Adipose tissue (tissue), 3 donors: ENCODE measurements around the gene SLC5A6. TPM values are rescaled to one million over a fixed set of nuclear protein-coding genes. Genes with fewer than 3 reads are reported as not detected.

Experiments used
- H3K27ac ChIP-seq: one replicate; pipeline ENCODE4 v1.5.1; 2013; ENCODE audit warnings: low read depth, low read length
- WGBS, 3 donors: extraction: QIAGEN DNeasy Blood & Tissue Kit; methylation state at CpG; one replicate each; pipeline ENCODE4 v1.1.7; 2013; 5-methylcytosine and 5-hydroxymethylcytosine counted together
- polyA plus RNA-seq, 3 donors: library from polyadenylated mRNA; stranded (reverse); fragments of 200-250 nt; gene quantifications; one replicate each; pipeline ENCODE4 v1.2.3, GENCODE V29; 2013
- donor health status: healthy with polysubstance abuse.
- donor health status: Bipolar disorder and iron deficiency.
- donor health status: healthy.

The SLC5A6 gene
- polyA plus RNA-seq, 3 donors = 23.4 to 287 (median 33.4) TPM

DNA sequence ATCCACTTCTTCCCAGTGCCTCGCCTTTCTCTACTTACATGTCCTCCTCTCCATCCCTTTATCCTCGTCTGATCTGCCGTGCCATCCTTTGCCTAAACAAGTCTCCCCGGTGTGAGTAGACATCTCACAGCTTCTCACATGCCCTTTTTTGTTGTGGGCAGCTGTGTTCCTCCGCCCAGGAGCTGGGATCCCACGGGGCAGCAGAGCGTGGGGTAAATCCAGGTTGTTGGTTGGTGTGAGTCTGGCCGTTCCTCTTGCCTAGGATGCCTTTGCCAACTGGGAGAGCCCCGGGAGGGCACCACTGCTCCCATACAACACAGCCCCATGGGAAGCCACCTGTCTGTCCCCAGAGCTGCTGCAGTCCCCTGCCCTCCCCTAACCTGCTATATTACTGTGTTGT, 28.3 kb upstream of the SLC5A6 start:
- WGBS, 3 donors = 92 to 93% (median 93%) methylated on average over 9 of the region's 9 CpGs
- H3K27ac ChIP-seq = no peak overlapping the region

GRCh38 chr2:27238976-27239375, 26.9 kb upstream of the SLC5A6 start:
- WGBS, 3 donors = 88 to 99% (median 95%) methylated on average over 8 of the region's 8 CpGs
- no peak overlapping the region for H3K27ac ChIP-seq

DNA sequence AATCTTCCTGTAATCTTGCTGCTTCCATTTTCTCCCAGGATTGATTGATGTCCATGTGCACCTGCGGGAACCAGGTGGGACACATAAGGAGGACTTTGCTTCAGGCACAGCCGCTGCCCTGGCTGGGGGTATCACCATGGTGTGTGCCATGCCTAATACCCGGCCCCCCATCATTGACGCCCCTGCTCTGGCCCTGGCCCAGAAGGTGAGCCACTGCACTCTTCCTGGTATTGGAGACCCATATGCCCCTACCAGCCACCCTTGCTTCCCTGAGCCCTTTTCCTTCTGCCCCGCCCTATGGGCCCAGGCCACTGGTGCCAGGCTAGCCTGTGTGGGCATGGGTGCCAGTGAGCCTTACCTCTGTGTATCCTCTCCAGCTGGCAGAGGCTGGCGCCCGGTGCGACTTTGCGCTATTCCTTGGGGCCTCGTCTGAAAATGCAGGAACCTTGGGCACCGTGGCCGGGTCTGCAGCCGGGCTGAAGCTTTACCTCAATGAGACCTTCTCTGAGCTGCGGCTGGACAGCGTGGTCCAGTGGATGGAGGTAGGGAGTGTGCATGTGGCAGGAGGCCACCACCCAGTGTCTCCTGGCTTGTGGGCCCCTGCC, 25.4 kb upstream of the SLC5A6 start:
- H3K27ac ChIP-seq = no peak overlapping the region
- WGBS, 3 donors = 94 to 96% (median 95%) methylated on average over 15 of the region's 15 CpGs

- WGBS, 3 donors = 89 to 95% (median 91%) methylated on average over 3 of the region's 3 CpGs
- H3K27ac ChIP-seq = no peak overlapping the region
Observed at GRCh38 chr2:27236626-27237025, 24.6 kb upstream of the SLC5A6 start.

GRCh38 chr2:27236136-27236535, 24.1 kb upstream of the SLC5A6 start:
- H3K27ac ChIP-seq = no peak overlapping the region
- 92 to 96% (median 94%) methylated on average over 12 of the region's 12 CpGs for WGBS, 3 donors

GRCh38 chr2:27233341-27233740, 21.3 kb upstream of the SLC5A6 start:
- 95 to 97% (median 95%) methylated on average over 14 of the region's 14 CpGs for WGBS, 3 donors
- no peak overlapping the region for H3K27ac ChIP-seq

DNA sequence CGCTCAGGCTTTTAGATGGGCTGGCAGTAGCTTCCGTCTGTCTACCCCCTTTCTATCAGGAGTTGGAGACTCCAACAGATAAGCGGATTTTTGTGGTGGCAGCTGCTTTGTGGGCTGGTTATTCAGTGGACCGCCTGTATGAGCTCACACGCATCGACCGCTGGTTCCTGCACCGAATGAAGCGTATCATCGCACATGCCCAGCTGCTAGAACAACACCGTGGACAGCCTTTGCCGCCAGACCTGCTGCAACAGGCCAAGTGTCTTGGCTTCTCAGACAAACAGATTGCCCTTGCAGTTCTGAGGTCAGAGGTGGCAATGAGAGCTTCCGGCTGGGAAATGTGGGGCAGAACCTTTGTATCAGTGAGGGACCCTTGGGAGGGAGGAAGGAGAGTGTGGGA, 19.9 kb upstream of the SLC5A6 start:
- H3K27ac ChIP-seq = no peak overlapping the region
- WGBS, 3 donors = 95 to 96% (median 95%) methylated on average over 13 of the region's 13 CpGs

DNA sequence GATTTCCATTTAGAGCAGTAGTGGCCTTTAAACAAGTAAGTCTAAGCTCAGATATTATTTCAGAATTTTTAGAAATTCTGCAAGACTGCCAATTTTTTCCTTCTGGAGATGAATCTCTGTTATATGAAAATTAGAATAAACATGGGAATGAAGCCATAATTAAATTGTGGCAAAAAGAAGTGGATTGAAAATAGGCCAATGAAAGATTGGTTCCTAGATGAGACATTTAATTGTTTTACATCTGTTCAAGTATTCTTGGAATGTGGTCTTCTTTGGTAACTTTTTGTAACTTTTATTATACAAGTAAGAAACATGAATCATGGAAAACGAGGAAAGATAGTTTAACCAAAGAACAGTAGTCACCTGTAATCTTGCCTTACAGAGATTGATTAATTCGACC, 15.4 kb upstream of the SLC5A6 start:
- 84 to 89% (median 88%) methylated on average over 2 of the region's 2 CpGs for WGBS, 3 donors
- H3K27ac ChIP-seq = no peak overlapping the region

DNA sequence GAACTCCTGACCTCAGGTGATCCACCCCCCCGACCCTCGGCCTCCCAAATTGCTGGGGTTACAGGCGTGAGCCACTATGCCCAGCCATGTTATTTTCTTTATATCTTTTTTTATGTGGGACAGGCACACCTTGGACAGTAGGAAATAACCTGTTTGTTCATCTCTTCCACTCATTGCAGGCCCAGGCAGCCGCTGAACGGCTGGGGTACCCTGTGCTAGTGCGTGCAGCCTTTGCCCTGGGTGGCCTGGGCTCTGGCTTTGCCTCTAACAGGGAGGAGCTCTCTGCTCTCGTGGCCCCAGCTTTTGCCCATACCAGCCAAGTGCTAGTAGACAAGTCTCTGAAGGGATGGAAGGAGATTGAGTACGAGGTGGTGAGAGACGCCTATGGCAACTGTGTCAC, 13.5 kb upstream of the SLC5A6 start:
- H3K27ac ChIP-seq = no peak overlapping the region
- WGBS, 3 donors = 93 to 95% (median 94%) methylated on average over 9 of the region's 9 CpGs

- H3K27ac ChIP-seq = no peak overlapping the region
- 94 to 100% (median 98%) methylated on average over 6 of the region's 6 CpGs for WGBS, 3 donors
Observed at GRCh38 chr2:27223416-27223815, 11.3 kb upstream of the SLC5A6 start.

DNA sequence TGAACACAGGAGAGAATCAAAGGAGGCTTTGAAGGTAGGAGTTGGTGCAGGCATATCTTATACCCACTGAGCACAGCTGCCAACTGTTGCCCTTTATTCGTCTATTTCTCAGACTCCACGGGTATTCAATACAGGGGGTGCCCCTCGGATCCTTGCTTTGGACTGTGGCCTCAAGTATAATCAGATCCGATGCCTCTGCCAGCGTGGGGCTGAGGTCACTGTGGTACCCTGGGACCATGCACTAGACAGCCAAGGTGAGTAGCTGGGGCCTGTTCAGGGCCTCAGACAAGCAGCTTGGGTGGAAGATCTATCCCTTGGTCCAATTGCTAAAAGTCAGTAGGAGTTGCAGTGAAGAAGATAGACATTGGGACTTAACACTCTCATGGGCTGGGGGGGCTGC, 10.3 kb upstream of the SLC5A6 start:
- 94 to 97% (median 96%) methylated on average over 5 of the region's 5 CpGs for WGBS, 3 donors
- no peak overlapping the region for H3K27ac ChIP-seq

DNA sequence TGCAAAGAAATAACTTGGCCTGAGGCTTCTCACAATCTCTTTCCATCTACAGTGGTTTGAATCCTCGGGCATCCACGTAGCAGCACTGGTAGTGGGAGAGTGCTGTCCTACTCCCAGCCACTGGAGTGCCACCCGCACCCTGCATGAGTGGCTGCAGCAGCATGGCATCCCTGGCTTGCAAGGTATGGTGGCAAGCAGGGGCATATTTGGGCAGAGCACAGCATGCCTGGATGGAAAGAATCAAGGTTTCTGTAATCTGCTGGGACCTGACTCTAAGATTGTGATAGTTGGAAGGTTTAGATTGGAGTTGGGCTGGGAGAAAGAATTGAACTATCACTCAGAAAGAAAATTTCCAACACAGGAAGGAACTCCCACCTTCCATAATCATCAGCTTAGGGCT, 9.1 kb upstream of the SLC5A6 start:
- no peak overlapping the region for H3K27ac ChIP-seq
- WGBS, 3 donors = 90 to 94% (median 92%) methylated on average over 3 of the region's 3 CpGs

GRCh38 chr2:27220091-27220490, 8.0 kb upstream of the SLC5A6 start:
- no peak overlapping the region for H3K27ac ChIP-seq
- 93 to 98% (median 95%) methylated on average over 7 of the region's 7 CpGs for WGBS, 3 donors

GRCh38 chr2:27219091-27219490, 7.0 kb upstream of the SLC5A6 start:
- WGBS, 3 donors = 83 to 94% (median 90%) methylated on average over 2 of the region's 2 CpGs
- no peak overlapping the region for H3K27ac ChIP-seq

GRCh38 chr2:27218614-27219013, 6.5 kb upstream of the SLC5A6 start:
- 85 to 91% (median 85%) methylated on average over 4 of the region's 4 CpGs for WGBS, 3 donors
- H3K27ac ChIP-seq = no peak overlapping the region

- WGBS, 3 donors = 1% methylated on average over 47 to 72 of the region's 72 CpGs
Observed at GRCh38 chr2:27217173-27218121, 5.4 kb upstream of the SLC5A6 start, which contains the start of gene CAD. TSS of gene CAD (plus strand) at chr2:27217369. CDS start at chr2:27217552, 183 bp downstream.

GRCh38 chr2:27216416-27217137, 4.5 kb upstream of the SLC5A6 start:
- H3K27ac ChIP-seq = peak overlapping the region; percentile 46
- 77 to 84% (median 82%) methylated on average over 13 of the region's 13 CpGs for WGBS, 3 donors

More at GRCh38 chr2:27217173-27218121, 5.4 kb upstream of the SLC5A6 start, which contains the start of gene CAD:
- peak within 1 kb of the TSS; percentile 46 for H3K27ac ChIP-seq

DNA sequence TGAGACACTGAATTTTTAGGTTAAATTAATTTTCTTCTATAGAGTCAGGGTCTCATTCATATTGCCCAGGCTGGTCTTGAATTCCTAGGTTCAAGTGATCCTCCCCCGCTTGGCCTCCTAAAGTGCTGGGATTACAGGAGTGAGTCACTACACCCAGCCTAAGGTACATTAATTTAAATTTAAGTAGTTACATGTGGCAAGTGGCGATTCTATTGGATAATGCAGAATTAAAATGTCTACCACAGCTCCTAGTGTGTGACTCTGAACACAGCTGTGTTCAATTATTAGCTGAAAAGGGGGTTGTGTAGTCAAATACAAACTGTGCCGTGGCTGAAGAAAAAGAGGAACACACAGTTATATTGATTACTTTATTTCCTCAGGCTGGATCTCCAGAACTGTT, 2.9 kb upstream of the SLC5A6 start:
- H3K27ac ChIP-seq = no peak overlapping the region
- 84 to 90% (median 86%) methylated on average over 3 of the region's 3 CpGs for WGBS, 3 donors
